Muscle layer of duodenum (tissue), 2 donors: ENCODE data around the gene KCNN4.
A peak's percentile ranks its signal among the peaks of the same experiment; 100 is the strongest.
"Not testable (repeated sequence)": the region's sequence is repeated elsewhere in the genome, so short reads cannot be mapped to it uniquely, and the experiment has no call there.

Experiments
- H3K27ac ChIP-seq: one replicate; pipeline ENCODE4 v1.7.0; 2013; ENCODE audit warnings: mild to moderate bottlenecking, low read length
- H3K27me3 ChIP-seq: one replicate; pipeline ENCODE4 v1.7.0; 2013; ENCODE audit warnings: low read depth, mild to moderate bottlenecking, control low read depth, low read length
- H3K36me3 ChIP-seq, 2 donors: one replicate each; pipeline ENCODE4 v1.7.0; 2013; ENCODE audit warnings: low read length in 2 of 2, control low read depth in 1 of 2, mild to moderate bottlenecking in 1 of 2; ENCODE audit not compliant: insufficient read depth in 2 of 2, control insufficient read depth in 1 of 2
- H3K4me1 ChIP-seq, 2 donors: one replicate each; pipeline ENCODE4 v1.7.0; 2013; ENCODE audit warnings: low read length in 2 of 2, mild to moderate bottlenecking in 2 of 2, control low read depth in 1 of 2, moderate library complexity in 1 of 2; ENCODE audit not compliant: insufficient read depth in 2 of 2, control insufficient read depth in 1 of 2
- H3K4me3 ChIP-seq, 2 donors: one replicate each; pipeline ENCODE4 v1.7.0; 2013; ENCODE audit warnings: low read length in 2 of 2, low read depth in 1 of 2, mild to moderate bottlenecking in 1 of 2
- H3K9me3 ChIP-seq, 2 donors: one replicate each; pipeline ENCODE4 v1.7.0; 2013; ENCODE audit warnings: low read length in 2 of 2, control low read depth in 1 of 2, mild to moderate bottlenecking in 1 of 2; ENCODE audit not compliant: control insufficient read depth in 1 of 2
- donor health status: healthy.

KCNN4 gene

DNA sequence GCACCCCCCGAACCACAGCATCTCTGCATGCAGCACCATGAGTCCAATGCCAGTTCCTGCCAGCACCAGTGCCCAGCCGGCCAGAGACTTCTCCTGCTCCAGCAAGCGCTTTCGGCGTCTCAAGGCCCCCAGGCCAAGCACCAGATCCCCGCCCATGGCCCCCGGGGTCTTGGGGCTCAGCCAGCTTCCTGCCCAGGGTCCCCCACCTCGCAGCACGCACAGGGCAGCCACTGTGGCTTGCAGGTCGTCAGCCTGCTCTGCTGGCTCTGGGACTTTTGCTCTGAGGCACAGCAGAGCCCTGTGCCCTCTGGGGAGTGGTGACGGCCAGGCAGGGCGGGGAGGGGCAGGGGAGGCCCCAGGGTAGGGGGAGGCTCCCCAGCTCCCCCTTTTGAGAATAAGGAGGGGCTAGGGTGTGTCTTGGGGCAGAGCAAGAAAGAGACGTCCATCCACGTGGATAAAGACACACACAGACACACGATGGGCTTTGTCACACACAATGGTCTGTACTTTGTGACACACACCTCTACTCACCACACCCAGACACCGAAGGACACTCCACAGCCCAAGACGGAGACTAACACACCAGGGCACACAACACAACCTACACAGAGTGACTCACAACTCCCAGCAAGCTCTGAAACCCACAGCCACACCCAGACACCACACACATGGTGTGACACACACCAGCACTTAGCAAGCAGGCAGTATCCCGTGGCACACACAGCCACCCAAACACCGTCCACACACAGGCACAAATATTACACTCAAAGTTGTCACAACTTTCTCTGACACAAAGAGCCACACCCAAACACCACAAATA is at the start of gene KCNN4:
TSS of gene KCNN4 (minus strand) at position 268 of the 820 bp plus-strand sequence. CDS start at position 156, 112 bp downstream.
- peak within 1 kb of the TSS in 1 of 2 donors; percentile 26 for H3K4me3 ChIP-seq
- peaks cover 5 to 26% of the 10 kb centered on the region in 2 donors for H3K4me1 ChIP-seq
- H3K27ac ChIP-seq: peak within 1 kb of the TSS; percentile 53
- no peaks in the 10 kb centered on the region for H3K27me3 ChIP-seq
- H3K9me3 ChIP-seq: no peaks in the 10 kb centered on the region
- no peaks in the 10 kb centered on the region for H3K36me3 ChIP-seq

- Histone ChIP-seq H3K27me3 (no peaks in the 10 kb centered on the region), H3K4me3 (peak within 1 kb of the TSS; percentile 72 to 82), H3K4me1 (peaks cover 0 to 3% of the 10 kb centered on the region in 2 donors), H3K27ac (peak within 1 kb of the TSS; percentile 31), H3K9me3 (no peaks in the 10 kb centered on the region), H3K36me3 (peaks cover 10 to 25% of the 10 kb centered on the region in 2 donors)
These were observed 46.3 kb upstream of the KCNN4 start, which contains the start of gene ZNF283 for GRCh38 chr19:43826787-43827754. Gene ZNF283, plus strand, starts transcription at chr19:43827321. Its CDS starts 6,184 bp downstream, at chr19:43833505.

DNA sequence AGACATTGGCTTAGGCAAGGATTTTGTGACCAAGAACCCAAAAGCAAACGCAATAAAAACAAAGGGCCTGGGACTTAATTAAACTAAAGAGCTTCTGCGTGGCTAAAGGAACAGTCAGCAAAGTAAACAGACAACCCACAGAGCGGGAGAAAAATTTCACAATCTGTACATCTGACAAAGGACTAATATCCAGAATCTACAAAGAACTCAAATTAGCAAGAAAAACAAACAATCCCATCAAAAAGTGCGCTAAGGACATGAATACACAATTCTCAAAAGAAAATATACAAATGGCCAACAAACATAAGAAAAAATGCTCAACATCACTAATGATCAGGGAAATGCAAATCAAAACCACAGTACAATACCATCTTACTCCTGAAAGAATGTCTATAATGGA is 43.8 kb upstream of the KCNN4 start:
- not testable (repeated sequence) for H3K36me3 ChIP-seq, H3K4me1 ChIP-seq, H3K27me3 ChIP-seq, H3K4me3 ChIP-seq, H3K9me3 ChIP-seq, H3K27ac ChIP-seq

DNA sequence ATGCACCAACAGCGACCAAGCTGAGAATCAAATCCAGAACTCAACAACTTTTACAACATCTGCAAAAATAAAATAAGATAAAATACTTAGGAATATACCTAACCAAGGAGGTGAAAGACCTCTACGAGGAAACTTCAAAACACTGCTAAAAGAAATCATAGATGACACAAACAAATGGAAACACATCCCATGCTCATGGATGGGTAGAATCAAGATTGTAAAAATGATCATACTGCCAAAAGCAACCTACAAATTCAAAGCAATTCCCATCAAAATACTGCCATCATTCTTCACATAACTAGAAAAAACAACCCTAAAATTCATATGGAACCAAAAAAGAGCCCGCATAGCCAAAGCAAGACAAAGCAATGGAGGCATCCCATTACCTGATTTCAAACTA is 43.1 kb upstream of the KCNN4 start:
- H3K4me1 ChIP-seq, H3K27ac ChIP-seq, H3K4me3 ChIP-seq, H3K27me3 ChIP-seq, H3K9me3 ChIP-seq, H3K36me3 ChIP-seq: not testable (repeated sequence)

DNA sequence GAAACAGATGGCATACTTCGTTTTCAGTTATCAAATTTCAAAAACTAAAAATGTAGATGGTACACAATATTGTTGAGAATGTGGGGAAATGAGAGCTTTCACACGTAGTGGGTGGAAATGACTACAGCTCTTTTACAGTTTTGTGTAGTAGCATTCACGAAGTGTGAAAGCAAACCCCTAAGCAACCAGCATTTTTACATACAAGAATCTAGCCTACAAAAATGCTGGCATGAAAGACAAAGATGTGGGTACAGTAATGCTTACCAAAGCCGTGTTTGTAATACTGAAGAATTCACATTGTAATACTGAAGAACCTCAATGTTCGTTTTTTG is 40.1 kb upstream of the KCNN4 start:
- peak overlapping the region; percentile 59 to 67 for H3K4me3 ChIP-seq
- H3K9me3 ChIP-seq: no peaks in the 10 kb centered on the region
- no peaks in the 10 kb centered on the region for H3K27me3 ChIP-seq
- no peaks in the 10 kb centered on the region for H3K4me1 ChIP-seq
- no peaks in the 10 kb centered on the region for H3K36me3 ChIP-seq
- H3K27ac ChIP-seq: no peak overlapping the region

GRCh38 chr19:43820098-43820883 is 39.5 kb upstream of the KCNN4 start:
- Histone ChIP-seq H3K36me3 (no peaks in the 10 kb centered on the region), H3K4me3 (peak overlapping the region; percentile 59 to 67), H3K9me3 (no peaks in the 10 kb centered on the region), H3K27me3 (no peaks in the 10 kb centered on the region), H3K27ac (no peak overlapping the region), H3K4me1 (no peaks in the 10 kb centered on the region)

GRCh38 chr19:43818500-43818899 is 37.7 kb upstream of the KCNN4 start:
- H3K4me1 ChIP-seq: no peaks in the 10 kb centered on the region
- H3K4me3 ChIP-seq: no peak overlapping the region
- H3K9me3 ChIP-seq: no peaks in the 10 kb centered on the region
- no peaks in the 10 kb centered on the region for H3K36me3 ChIP-seq
- no peak overlapping the region for H3K27ac ChIP-seq
- H3K27me3 ChIP-seq: no peaks in the 10 kb centered on the region

DNA sequence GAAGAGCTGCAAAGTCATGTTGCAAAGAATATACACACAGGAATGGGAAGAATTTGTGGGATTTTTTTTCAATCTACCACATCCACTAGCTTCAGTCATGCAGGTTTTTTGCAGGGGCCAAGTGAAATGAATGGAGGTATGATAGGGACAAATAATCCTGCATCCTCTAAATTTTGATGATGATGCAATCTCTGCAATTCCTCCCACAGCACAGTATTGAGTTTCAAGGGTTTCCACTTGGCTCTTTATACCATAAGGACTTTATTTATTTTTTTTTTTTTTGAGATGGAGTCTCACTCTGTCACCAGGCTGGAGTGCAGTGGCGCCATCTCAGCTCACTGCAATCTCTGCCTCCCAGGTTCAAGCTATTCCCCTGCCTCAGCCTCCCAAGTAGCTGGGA is 36.7 kb upstream of the KCNN4 start:
- H3K4me3 ChIP-seq, H3K9me3 ChIP-seq, H3K27ac ChIP-seq, H3K36me3 ChIP-seq, H3K4me1 ChIP-seq, H3K27me3 ChIP-seq: not testable (repeated sequence)

GRCh38 chr19:43814663-43815352 is 34.0 kb upstream of the KCNN4 start:
- Histone ChIP-seq H3K27me3 (no peaks in the 10 kb centered on the region), H3K27ac (no peak overlapping the region)

GRCh38 chr19:43812688-43813087 is 31.9 kb upstream of the KCNN4 start:
- peaks cover 0 to 3% of the 10 kb centered on the region in 2 donors for H3K9me3 ChIP-seq
- H3K4me3 ChIP-seq: no peak overlapping the region
- H3K4me1 ChIP-seq: peaks cover 0 to 10% of the 10 kb centered on the region in 2 donors
- no peaks in the 10 kb centered on the region for H3K27me3 ChIP-seq
- H3K27ac ChIP-seq: no peak overlapping the region
- no peaks in the 10 kb centered on the region for H3K36me3 ChIP-seq

More at GRCh38 chr19:43814663-43815352, 34.0 kb upstream of the KCNN4 start:
- Histone ChIP-seq H3K4me3 (no peak overlapping the region), H3K4me1 (no peaks in the 10 kb centered on the region), H3K9me3 (peaks cover 0 to 1% of the 10 kb centered on the region in 2 donors), H3K36me3 (no peaks in the 10 kb centered on the region)
